ENCODE results near the gene C9orf152.

GRCh38 chr9:110152704-110153374, 55.1 kb downstream of the C9orf152 start:
- TF ChIP-seq CTCF (IDR thresholded peaks at IDR 0.05; ENCODE audit: low read depth, low read length), result peak; percentile 67
- TF ChIP-seq, protein P1, sequence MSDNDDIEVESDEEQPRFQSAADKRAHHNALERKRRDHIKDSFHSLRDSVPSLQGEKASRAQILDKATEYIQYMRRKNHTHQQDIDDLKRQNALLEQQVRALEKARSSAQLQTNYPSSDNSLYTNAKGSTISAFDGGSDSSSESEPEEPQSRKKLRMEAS (IDR thresholded peaks at IDR 0.05; ENCODE audit: low read depth, low read length), result no peak
- TF ChIP-seq POLR2A (IDR thresholded peaks at IDR 0.05; ENCODE audit: extremely low read depth, insufficient read length), result no peak
